Measurements from ENCODE around the gene CFD.
"Not testable (repeated sequence)": the region's sequence is repeated elsewhere in the genome, so short reads cannot be mapped to it uniquely, and the experiment has no call there.

The CFD gene

DNA sequence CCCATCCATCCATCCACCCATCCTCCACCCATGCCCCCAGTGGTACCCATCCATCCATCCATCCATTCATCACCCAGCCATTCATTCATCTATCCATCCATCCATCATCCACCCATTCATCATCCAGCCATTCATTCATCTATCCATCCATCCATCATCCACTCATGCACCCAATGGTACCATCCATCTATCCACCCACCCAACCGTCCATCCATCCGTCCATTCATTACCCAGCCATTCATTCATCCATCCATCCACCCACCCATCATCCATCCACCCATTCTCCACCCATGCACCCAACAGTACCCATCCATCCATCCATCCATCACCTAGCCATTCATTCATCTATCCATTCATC is 43.0 kb upstream of the CFD start:
- in situ Hi-C loops (cut with HindIII; ENCODE audit: low pct_ligation_motif_present, low sequenced_read_pairs) = no loop called here
- Histone ChIP-seq H3K4me3 (ENCODE audit: low read depth, low read length) (no peak overlapping the region), H3K27me3 (replicated peaks) (no peaks in the 10 kb centered on the region), H3K36me3 (replicated peaks) (peaks cover 28% of the 10 kb centered on the region), H3K27ac (no peak overlapping the region)
- DNase-seq = no peak
- TF ChIP-seq CTCF (IDR thresholded peaks at IDR 0.05; ENCODE audit: low read depth, low read length, missing control alignments) = no peak

DNA sequence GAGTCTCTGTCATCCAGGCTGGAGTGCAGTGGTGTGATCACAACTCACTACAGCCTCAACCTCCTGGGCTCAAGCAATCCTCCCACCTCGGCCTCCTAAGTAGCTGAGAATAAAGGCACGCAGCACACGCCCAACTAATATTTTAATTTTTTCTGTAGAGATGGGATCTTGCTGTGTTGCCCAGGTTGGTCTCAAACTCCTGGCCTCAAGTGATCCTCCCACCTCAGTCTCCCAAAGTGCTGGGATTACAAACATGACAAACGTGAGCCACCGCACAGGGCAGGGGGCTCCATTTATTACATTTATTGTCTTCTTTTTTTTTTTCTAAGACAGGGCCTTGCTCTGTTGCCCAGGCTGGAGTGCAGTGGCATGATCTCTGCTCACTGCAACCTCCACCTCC is 39.3 kb upstream of the CFD start:
- H3K27ac ChIP-seq; in situ Hi-C loops (cut with HindIII; ENCODE audit: low pct_ligation_motif_present, low sequenced_read_pairs); H3K4me3 ChIP-seq (ENCODE audit: low read depth, low read length); DNase-seq; H3K27me3 ChIP-seq (replicated peaks); H3K36me3 ChIP-seq (replicated peaks): not testable (repeated sequence)

DNA sequence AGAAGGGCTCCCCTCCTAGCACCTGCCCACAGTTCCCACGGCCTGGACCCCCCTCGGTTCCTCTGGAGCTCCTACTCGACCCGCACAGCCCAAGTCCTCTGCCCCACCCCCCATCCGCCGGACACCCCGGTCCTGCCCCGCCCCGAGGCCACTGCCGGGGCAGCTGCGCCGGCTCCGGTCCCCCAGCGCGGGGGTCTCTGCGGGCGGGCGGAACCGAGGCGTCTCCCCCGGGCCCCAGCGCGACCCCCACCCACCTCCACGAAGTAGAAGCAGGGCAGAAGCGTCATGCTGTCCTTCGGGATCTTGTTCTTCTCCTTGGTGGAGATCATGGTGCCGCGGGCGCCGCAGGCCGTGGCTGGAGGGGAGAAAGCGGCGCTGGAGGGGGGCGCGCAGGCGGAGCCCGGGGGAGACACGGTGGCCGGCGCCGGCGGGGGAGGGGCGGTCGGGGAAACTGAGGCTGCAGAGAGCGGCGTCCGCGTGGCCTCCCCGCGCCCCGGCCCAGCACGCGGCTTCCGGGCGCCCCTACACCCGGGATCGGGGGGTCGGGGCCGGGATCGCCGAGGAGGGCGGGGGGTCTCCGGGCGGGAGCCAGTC is 38.1 kb upstream of the CFD start:
- no peak overlapping the region for H3K27ac ChIP-seq

GRCh38 chr19:821825-822503 is 37.5 kb upstream of the CFD start, which contains the start of gene PLPPR3:
TSS of gene PLPPR3 (minus strand) at chr19:821955. CDS start at chr19:821559, 396 bp downstream.
- TF ChIP-seq CTCF (IDR thresholded peaks at IDR 0.05; ENCODE audit: low read depth, low read length, missing control alignments) = no peak
- no peak within 1 kb of the TSS for H3K27ac ChIP-seq
- in situ Hi-C loops (cut with HindIII; ENCODE audit: low pct_ligation_motif_present, low sequenced_read_pairs) = no loop called here
- peaks cover 2% of the 10 kb centered on the region for H3K27me3 ChIP-seq (replicated peaks)
- DNase-seq = no peak
- peak within 1 kb of the TSS; percentile 17 for H3K4me3 ChIP-seq (ENCODE audit: low read depth, low read length)
- H3K36me3 ChIP-seq (replicated peaks) = no peaks in the 10 kb centered on the region

More for the DNA sequence above, 38.1 kb upstream of the CFD start:
- no peak for TF ChIP-seq CTCF (IDR thresholded peaks at IDR 0.05; ENCODE audit: low read depth, low read length, missing control alignments)
- Histone ChIP-seq H3K27me3 (replicated peaks) (peaks cover 2% of the 10 kb centered on the region), H3K4me3 (ENCODE audit: low read depth, low read length) (peak overlapping the region; percentile 17), H3K36me3 (replicated peaks) (no peaks in the 10 kb centered on the region)
- DNase-seq = no peak
- in situ Hi-C loops (cut with HindIII; ENCODE audit: low pct_ligation_motif_present, low sequenced_read_pairs) = no loop called here

DNA sequence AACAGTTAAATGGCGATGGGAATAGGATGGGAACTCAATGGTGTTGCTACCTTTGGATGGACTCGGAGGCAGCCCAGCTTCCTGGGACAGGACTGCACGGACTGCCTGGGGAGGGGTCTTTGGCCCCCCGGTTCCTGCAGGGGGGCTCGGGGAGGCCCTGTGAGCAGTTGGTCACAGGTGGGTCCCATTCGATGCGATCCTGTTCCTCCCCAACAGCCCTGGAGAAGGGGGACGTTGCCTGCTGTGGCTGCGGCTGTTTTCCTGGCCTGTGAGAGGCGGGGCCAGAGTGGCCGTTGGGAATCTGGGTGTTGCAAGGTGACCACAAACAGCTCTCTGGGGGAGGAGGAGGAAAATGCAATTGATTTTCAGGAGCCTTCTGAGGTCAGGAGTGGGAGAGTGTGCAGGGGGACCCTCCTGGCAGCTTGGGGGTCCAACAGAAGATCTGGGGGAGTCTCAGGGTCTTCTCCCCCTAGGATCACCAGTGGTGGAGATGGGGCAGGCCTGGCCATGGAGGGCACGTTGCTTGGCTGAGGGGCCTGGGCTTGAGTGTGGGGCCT is 35.8 kb upstream of the CFD start:
- DNase-seq = no peak
- H3K36me3 ChIP-seq (replicated peaks) = no peaks in the 10 kb centered on the region

More for the DNA sequence above, 35.8 kb upstream of the CFD start:
- in situ Hi-C loops (cut with HindIII; ENCODE audit: low pct_ligation_motif_present, low sequenced_read_pairs) = no loop called here
- Histone ChIP-seq H3K27me3 (replicated peaks) (peaks cover 2% of the 10 kb centered on the region), H3K27ac (no peak overlapping the region), H3K4me3 (ENCODE audit: low read depth, low read length) (no peak overlapping the region)
- TF ChIP-seq CTCF (IDR thresholded peaks at IDR 0.05; ENCODE audit: low read depth, low read length, missing control alignments) = no peak

All from brain microvascular endothelial cell (primary cell).